Fibroblast of lung (primary cell): ENCODE measurements around the gene RNF39. TPM values are rescaled to one million over a fixed set of nuclear protein-coding genes. Genes with fewer than 3 reads are reported as not detected.

Source experiments
- DNase-seq, 2 donors: peaks; one replicate each; pipeline versions ENCODE4 v3.0.0 to v3.0.0-alpha.2; 2010; ENCODE audit warnings: low read depth in 2 of 2
- H2AFZ ChIP-seq: 2 replicates; pipeline ENCODE4 v1.5.1; 2012; ENCODE audit warnings: low read length, control low read depth, inconsistent platforms
- H3K27ac ChIP-seq: 2 replicates; pipeline ENCODE4 v1.5.1; 2011; ENCODE audit warnings: low read length, control low read depth; ENCODE audit not compliant: insufficient read depth
- H3K27me3 ChIP-seq: 2 replicates; pipeline ENCODE4 v1.5.1; 2011; ENCODE audit warnings: mild to moderate bottlenecking, low read length; ENCODE audit not compliant: control insufficient read depth, insufficient read depth
- H3K36me3 ChIP-seq: 2 replicates; pipeline ENCODE4 v1.5.1; 2011; ENCODE audit warnings: low read length; ENCODE audit not compliant: control insufficient read depth, insufficient read depth
- H3K4me1 ChIP-seq: 2 replicates; pipeline ENCODE4 v1.5.1; 2011; ENCODE audit warnings: low read length; ENCODE audit not compliant: control insufficient read depth, insufficient read depth; ENCODE audit errors: extremely low read depth
- H3K4me2 ChIP-seq: 2 replicates; pipeline ENCODE4 v1.5.1; 2011; ENCODE audit warnings: low read length, control low read depth; ENCODE audit not compliant: insufficient read depth; ENCODE audit errors: extremely low read depth
- H3K4me3 ChIP-seq, 4 experiments: fragments of 200-600 bp in 1 of 4; sonication (generic) in 1 of 4; replicated peaks in 1 of 4; 2 replicates each; pipeline ENCODE4 v1.5.1; 2011 to 2016; ENCODE audit warnings: low read length in 4 of 4, low read depth in 3 of 4, mild to moderate bottlenecking in 3 of 4, control low read depth in 2 of 4, inconsistent platforms in 1 of 4, mixed read lengths in 1 of 4; ENCODE audit not compliant: insufficient read depth in 1 of 4; ENCODE audit errors: control extremely low read depth in 1 of 4
- H3K79me2 ChIP-seq: 2 replicates; pipeline ENCODE4 v1.5.1; 2012; ENCODE audit warnings: mild to moderate bottlenecking, low read length, inconsistent platforms; ENCODE audit not compliant: control insufficient read depth, insufficient read depth
- H3K9ac ChIP-seq: 2 replicates; pipeline ENCODE4 v1.5.1; 2011; ENCODE audit warnings: mild to moderate bottlenecking, low read length, control low read depth; ENCODE audit not compliant: insufficient read depth
- H3K9me3 ChIP-seq: 2 replicates; pipeline ENCODE4 v1.5.1; 2012; ENCODE audit warnings: low read depth, low read length; ENCODE audit not compliant: control insufficient read depth, insufficient read depth
- H4K20me1 ChIP-seq: 2 replicates; pipeline ENCODE4 v1.5.1; 2011; ENCODE audit warnings: low read length; ENCODE audit not compliant: control insufficient read depth, insufficient read depth; ENCODE audit errors: extremely low read depth
- CTCF ChIP-seq, 2 donors: IDR thresholded peaks in 1 of 2; conservative IDR thresholded peaks in 1 of 2; 1 replicate in 1 of 2; 2 replicates in 1 of 2; pipeline ENCODE4 v1.5.1; 2011 to 2012; ENCODE audit warnings: low read length in 2 of 2, control low read depth in 1 of 2, inconsistent platforms in 1 of 2, low read depth in 1 of 2, mild to moderate bottlenecking in 1 of 2
- EZH2 ChIP-seq: IDR thresholded peaks from 2 replicates; pipeline ENCODE4 v1.5.1; 2012; ENCODE audit warnings: low read length, control low read depth, mild to moderate bottlenecking; ENCODE audit errors: missing control alignments
- polyA plus RNA-seq, 2 donors: library from polyadenylated mRNA; depleted of rRNA in 1 of 2; stranded (reverse) in 1 of 2; unstranded in 1 of 2; fragments of >200 nt; gene quantifications; 2 replicates each; pipeline ENCODE4 v1.2.1, GENCODE V29; 2011 to 2012; ENCODE audit warnings: missing spikeins in 1 of 2
- total RNA-seq: library from RNA; depleted of rRNA; stranded (reverse); fragments of >200 nt; gene quantifications from 2 replicates; pipeline ENCODE4 v1.2.1, GENCODE V29; 2014

The RNF39 gene
- total and polyA plus RNA-seq, 2 donors (not counting 1 experiment from before 2014, with no cell fraction given), result not detected

- Histone ChIP-seq H4K20me1 (no peaks in the 10 kb centered on the region), H3K27me3 (peaks cover 68% of the 10 kb centered on the region), H3K4me2 (no peak overlapping the region), H3K9ac (no peak overlapping the region), H3K79me2 (no peaks in the 10 kb centered on the region), H3K36me3 (no peaks in the 10 kb centered on the region), H3K4me3 (no peak overlapping the region), H3K9me3 (no peaks in the 10 kb centered on the region), H3K27ac (no peak overlapping the region), H3K4me1 (peaks cover 2% of the 10 kb centered on the region), H2AFZ (no peak overlapping the region)
- TF ChIP-seq CTCF (conservative IDR thresholded peaks at IDR 0.05 in 1 of 2, IDR thresholded peaks at IDR 0.05 in 1 of 2; ENCODE audit: low read depth in 1 of 2, low read length in 2 of 2) (no peak), EZH2 (no peak)
- DNase-seq, result no peak
These were observed 1.6 kb upstream of the RNF39 start for GRCh38 chr6:30077218-30077617.

GRCh38 chr6:30075790-30076732 lies 492 bp upstream of the RNF39 start:
- no peak for DNase-seq
- H3K36me3 ChIP-seq, result no peaks in the 10 kb centered on the region
- H3K4me3 ChIP-seq, result no peak overlapping the region
- no peak overlapping the region for H2AFZ ChIP-seq
- no peaks in the 10 kb centered on the region for H4K20me1 ChIP-seq
- no peak overlapping the region for H3K27ac ChIP-seq
- H3K27me3 ChIP-seq, result peaks cover 78% of the 10 kb centered on the region
- H3K79me2 ChIP-seq, result no peaks in the 10 kb centered on the region
- no peak overlapping the region for H3K4me2 ChIP-seq
- TF ChIP-seq CTCF (conservative IDR thresholded peaks at IDR 0.05 in 1 of 2, IDR thresholded peaks at IDR 0.05 in 1 of 2; ENCODE audit: low read depth in 1 of 2, low read length in 2 of 2) (peak; percentile 15 to 26), EZH2 (peak; percentile 83)
- H3K9ac ChIP-seq, result no peak overlapping the region
- H3K9me3 ChIP-seq, result no peaks in the 10 kb centered on the region
- peaks cover 2% of the 10 kb centered on the region for H3K4me1 ChIP-seq

- Histone ChIP-seq H3K79me2 (no peaks in the 10 kb centered on the region), H3K36me3 (no peaks in the 10 kb centered on the region), H3K4me2 (peak overlapping the region; percentile 32), H4K20me1 (no peaks in the 10 kb centered on the region), H3K4me1 (peaks cover 2% of the 10 kb centered on the region), H3K9me3 (no peaks in the 10 kb centered on the region), H3K4me3 (peak overlapping the region in 2 of 4 experiments; percentile 28 to 50), H3K9ac (no peak overlapping the region), H3K27me3 (peaks cover 80% of the 10 kb centered on the region), H3K27ac (no peak overlapping the region), H2AFZ (no peak overlapping the region)
- TF ChIP-seq CTCF (conservative IDR thresholded peaks at IDR 0.05 in 1 of 2, IDR thresholded peaks at IDR 0.05 in 1 of 2; ENCODE audit: low read depth in 1 of 2, low read length in 2 of 2) (no peak), EZH2 (no peak)
- DNase-seq, result peak in 1 of 2 donors; percentile 10
These were observed 1.1 kb downstream of the RNF39 start for GRCh38 chr6:30074331-30075093.
